Smooth muscle cell (in vitro differentiated cells): ENCODE data around the gene TRPT1. TPM values are rescaled to one million over a fixed set of nuclear protein-coding genes. Genes with fewer than 3 reads are reported as not detected.

Experiments
- DNase-seq: peaks from one replicate; lab custom pipeline; 2025; ENCODE audit not compliant: unreplicated experiment; lab: John Stamatoyannopoulos, UW
- H2AFZ ChIP-seq: fragments of 200-600 bp; sonication (generic); 2 replicates; pipeline ENCODE4 v1.6.0; 2016; ENCODE audit warnings: antibody characterized with exemption, low read depth, mild to moderate bottlenecking
- H3F3A ChIP-seq: fragments of 200-600 bp; sonication (generic); 2 replicates; pipeline ENCODE4 v1.6.0; 2017; ENCODE audit warnings: antibody characterized with exemption, low read depth
- H3K27ac ChIP-seq: fragments of 200-600 bp; sonication (generic); 2 replicates; pipeline ENCODE4 v1.5.1; 2016; ENCODE audit warnings: low read depth, mild to moderate bottlenecking
- H3K27me3 ChIP-seq: fragments of 200-600 bp; sonication (generic); 2 replicates; pipeline ENCODE4 v1.6.1; 2016; ENCODE audit warnings: low read depth, mild to moderate bottlenecking
- H3K36me3 ChIP-seq: fragments of 200-600 bp; sonication (generic); 2 replicates; pipeline ENCODE4 v1.5.1; 2016; ENCODE audit warnings: low read depth
- H3K4me1 ChIP-seq: fragments of 200-600 bp; sonication (generic); 2 replicates; pipeline ENCODE4 v1.5.1; 2016; ENCODE audit warnings: low read depth
- H3K4me2 ChIP-seq: fragments of 200-600 bp; sonication (generic); 2 replicates; pipeline ENCODE4 v1.6.0; 2016; ENCODE audit warnings: mild to moderate bottlenecking
- H3K4me3 ChIP-seq: fragments of 200-600 bp; sonication (generic); 2 replicates; pipeline ENCODE4 v1.5.1; 2016; ENCODE audit warnings: mild to moderate bottlenecking
- H3K79me2 ChIP-seq: fragments of 200-600 bp; sonication (generic); 2 replicates; pipeline ENCODE4 v1.6.0; 2016; ENCODE audit warnings: low read depth, mild to moderate bottlenecking
- H3K9ac ChIP-seq: fragments of 200-600 bp; sonication (generic); 2 replicates; pipeline ENCODE4 v1.6.0; 2016; ENCODE audit warnings: low read depth
- H3K9me3 ChIP-seq: fragments of 200-600 bp; sonication (generic); replicated peaks from 2 replicates; pipeline ENCODE4 v1.5.1; 2016; ENCODE audit warnings: low read depth
- H4K20me1 ChIP-seq: fragments of 200-600 bp; sonication (generic); 2 replicates; pipeline ENCODE4 v1.6.0; 2016; ENCODE audit warnings: low read depth
- WGBS: methylation state at CpG from one replicate; pipeline ENCODE4 v1.1.7; 2016; ENCODE audit warnings: low lambda C conversion rate; 5-methylcytosine and 5-hydroxymethylcytosine counted together
- polyA plus RNA-seq: library from polyadenylated mRNA; unstranded; fragments of >200 nt; fragmentation: Nextera tagmentation; extraction: Ambion mirVana; gene quantifications from 2 replicates; pipeline ENCODE4 v1.2.1, GENCODE V29; 2016
- total RNA-seq: library from RNA; depleted of rRNA; stranded (reverse); fragments of >200 nt; gene quantifications from 2 replicates; pipeline ENCODE4 v1.2.3, GENCODE V29; 2014
- TF ChIP-seq, protein P1 (sequence below): fragments of 200-600 bp; sonication (generic); IDR thresholded peaks from 2 replicates; pipeline ENCODE4 v1.5.1; 2017; ENCODE audit warnings: borderline replicate concordance, mild to moderate bottlenecking, antibody characterized with exemption; ENCODE audit not compliant: insufficient read depth, poor library complexity, severe bottlenecking

The TRPT1 gene
- total and polyA plus RNA-seq, 2 experiments from 2014 or later: 52.6 to 65.6 TPM

DNA sequence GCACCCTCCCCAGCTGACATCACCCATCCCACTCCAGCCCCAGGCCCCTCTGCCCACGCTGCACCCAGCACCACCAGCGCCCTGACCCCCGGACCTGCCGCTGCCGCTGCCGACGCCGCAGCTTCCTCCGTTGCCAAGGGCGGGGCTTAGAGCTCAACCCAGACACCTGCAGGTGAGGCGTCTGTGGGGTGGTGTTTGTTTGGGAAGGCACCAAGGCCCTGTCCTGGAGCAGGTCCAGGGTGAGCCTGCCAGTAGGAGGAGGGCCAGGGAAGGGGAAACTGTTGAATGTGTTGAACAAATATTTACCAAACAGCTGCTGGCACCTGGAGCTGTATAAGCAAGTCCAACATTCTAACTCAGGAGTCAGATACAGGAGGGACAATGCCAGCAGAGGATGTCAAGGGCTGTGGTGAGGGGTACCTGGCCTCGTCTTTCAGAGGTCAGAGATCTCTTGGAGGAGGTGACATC is 11.5 kb upstream of the TRPT1 start:
- H3K36me3 ChIP-seq: no peaks in the 10 kb centered on the region
- H3K9ac ChIP-seq: no peak overlapping the region
- H3K9me3 ChIP-seq: no peaks in the 10 kb centered on the region
- peaks cover 13% of the 10 kb centered on the region for H3F3A ChIP-seq
- TF ChIP-seq, protein P1, sequence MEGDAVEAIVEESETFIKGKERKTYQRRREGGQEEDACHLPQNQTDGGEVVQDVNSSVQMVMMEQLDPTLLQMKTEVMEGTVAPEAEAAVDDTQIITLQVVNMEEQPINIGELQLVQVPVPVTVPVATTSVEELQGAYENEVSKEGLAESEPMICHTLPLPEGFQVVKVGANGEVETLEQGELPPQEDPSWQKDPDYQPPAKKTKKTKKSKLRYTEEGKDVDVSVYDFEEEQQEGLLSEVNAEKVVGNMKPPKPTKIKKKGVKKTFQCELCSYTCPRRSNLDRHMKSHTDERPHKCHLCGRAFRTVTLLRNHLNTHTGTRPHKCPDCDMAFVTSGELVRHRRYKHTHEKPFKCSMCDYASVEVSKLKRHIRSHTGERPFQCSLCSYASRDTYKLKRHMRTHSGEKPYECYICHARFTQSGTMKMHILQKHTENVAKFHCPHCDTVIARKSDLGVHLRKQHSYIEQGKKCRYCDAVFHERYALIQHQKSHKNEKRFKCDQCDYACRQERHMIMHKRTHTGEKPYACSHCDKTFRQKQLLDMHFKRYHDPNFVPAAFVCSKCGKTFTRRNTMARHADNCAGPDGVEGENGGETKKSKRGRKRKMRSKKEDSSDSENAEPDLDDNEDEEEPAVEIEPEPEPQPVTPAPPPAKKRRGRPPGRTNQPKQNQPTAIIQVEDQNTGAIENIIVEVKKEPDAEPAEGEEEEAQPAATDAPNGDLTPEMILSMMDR: no peak
- peaks cover 10% of the 10 kb centered on the region for H4K20me1 ChIP-seq
- H3K27ac ChIP-seq: no peak overlapping the region
- H3K4me3 ChIP-seq: no peak overlapping the region
- H3K79me2 ChIP-seq: peaks cover 1% of the 10 kb centered on the region
- no peak for DNase-seq
- no peak overlapping the region for H3K4me2 ChIP-seq
- peaks cover 7% of the 10 kb centered on the region for H3K4me1 ChIP-seq
- WGBS: 91% methylated on average over 12 of the region's 12 CpGs
- H2AFZ ChIP-seq: no peak overlapping the region
- H3K27me3 ChIP-seq: no peaks in the 10 kb centered on the region

DNA sequence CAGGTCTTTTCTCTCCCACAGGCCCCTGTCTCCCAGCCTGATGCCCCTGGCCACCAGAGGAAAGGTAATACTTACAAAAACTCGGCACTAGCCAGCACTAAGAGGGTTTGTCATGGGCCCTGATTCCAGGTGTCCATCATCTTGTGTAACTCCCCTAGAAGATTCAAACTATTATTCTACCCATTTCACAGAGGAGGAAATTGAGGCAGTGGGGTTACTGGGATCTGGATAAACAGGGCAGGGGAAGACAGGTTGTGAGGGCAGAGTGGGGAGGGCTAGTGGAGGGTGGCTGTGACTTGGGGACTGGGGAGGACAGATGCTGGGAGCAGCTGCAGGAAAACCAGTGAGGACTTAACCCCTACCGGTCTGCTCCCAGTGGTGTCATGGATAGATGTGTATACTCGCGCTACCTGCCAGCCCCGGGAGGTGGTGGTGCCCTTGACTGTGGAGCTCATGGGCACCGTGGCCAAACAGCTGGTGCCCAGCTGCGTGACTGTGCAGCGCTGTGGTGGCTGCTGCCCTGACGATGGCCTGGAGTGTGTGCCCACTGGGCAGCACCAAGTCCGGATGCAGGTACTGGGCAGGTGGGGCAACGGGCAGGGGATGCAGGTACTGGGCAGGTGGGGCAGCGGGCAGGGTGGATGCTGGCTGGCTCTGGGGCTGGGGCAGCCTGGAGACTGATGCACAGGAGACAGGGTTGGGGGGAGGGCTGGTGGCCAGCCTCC is 9.6 kb upstream of the TRPT1 start:
- H3K4me2 ChIP-seq: peak overlapping the region; percentile 93
- no peak overlapping the region for H3K9ac ChIP-seq
- H3F3A ChIP-seq: peaks cover 13% of the 10 kb centered on the region
- peaks cover 6% of the 10 kb centered on the region for H3K79me2 ChIP-seq
- no peak overlapping the region for H2AFZ ChIP-seq
- H3K27ac ChIP-seq: no peak overlapping the region
- WGBS: 97% methylated on average over 12 of the region's 12 CpGs
- H3K4me1 ChIP-seq: peaks cover 10% of the 10 kb centered on the region
- TF ChIP-seq, protein P1: no peak
- no peaks in the 10 kb centered on the region for H3K36me3 ChIP-seq
- peaks cover 4% of the 10 kb centered on the region for H4K20me1 ChIP-seq
- H3K9me3 ChIP-seq: no peaks in the 10 kb centered on the region
- H3K27me3 ChIP-seq: no peaks in the 10 kb centered on the region
- H3K4me3 ChIP-seq: peak overlapping the region; percentile 72
- DNase-seq: no peak

DNA sequence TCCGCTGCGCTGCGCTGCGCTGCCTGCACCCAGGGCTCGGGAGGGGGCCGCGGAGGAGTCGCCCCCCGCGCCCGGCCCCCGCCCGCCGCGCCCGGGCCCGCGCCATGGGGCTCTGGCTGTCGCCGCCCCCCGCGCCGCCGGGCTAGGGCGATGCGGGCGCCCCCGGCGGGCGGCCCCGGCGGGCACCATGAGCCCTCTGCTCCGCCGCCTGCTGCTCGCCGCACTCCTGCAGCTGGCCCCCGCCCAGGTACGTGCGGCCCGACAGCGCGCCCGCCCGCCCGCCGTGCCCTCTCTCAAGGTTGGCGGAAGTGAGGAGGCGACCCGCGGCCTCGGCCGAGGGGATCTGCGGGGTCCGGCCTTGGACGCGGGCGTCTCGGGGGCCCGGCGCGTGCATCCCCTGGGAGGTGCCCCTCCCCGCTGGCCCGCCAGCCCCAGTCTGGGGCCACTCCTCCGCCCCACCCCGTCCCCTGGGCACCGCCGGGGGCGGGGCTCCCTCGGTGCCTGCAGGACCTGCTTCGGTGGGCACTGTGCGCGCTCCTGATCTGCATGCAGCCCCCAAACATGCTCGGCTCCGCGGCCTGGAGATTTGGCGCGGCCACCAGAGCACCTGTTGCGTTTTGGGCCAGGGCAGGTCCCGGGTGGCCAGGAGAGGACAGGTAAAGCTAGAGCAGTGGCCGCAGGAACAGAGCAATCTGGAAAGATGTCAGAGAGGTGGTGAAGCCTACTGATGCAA is 8.8 kb upstream of the TRPT1 start:
- Histone ChIP-seq H2AFZ (no peak overlapping the region), H3K79me2 (peaks cover 6% of the 10 kb centered on the region), H4K20me1 (peaks cover 4% of the 10 kb centered on the region), H3K9me3 (no peaks in the 10 kb centered on the region), H3F3A (peaks cover 13% of the 10 kb centered on the region), H3K27me3 (no peaks in the 10 kb centered on the region), H3K27ac (no peak overlapping the region), H3K9ac (no peak overlapping the region), H3K36me3 (no peaks in the 10 kb centered on the region), H3K4me1 (peaks cover 5% of the 10 kb centered on the region), H3K4me3 (peak overlapping the region; percentile 72), H3K4me2 (peak overlapping the region; percentile 93)
- TF ChIP-seq, protein P1: no peak
- 4% methylated on average over 25 of the region's 80 CpGs for WGBS
- DNase-seq: no peak
